Amniotic stem cell (primary cell): ENCODE measurements around the gene SLAMF9.

Experiments
- DNase-seq: peaks from one replicate; lab custom pipeline; 2025; lab: John Stamatoyannopoulos, UW

Gene SLAMF9

DNA sequence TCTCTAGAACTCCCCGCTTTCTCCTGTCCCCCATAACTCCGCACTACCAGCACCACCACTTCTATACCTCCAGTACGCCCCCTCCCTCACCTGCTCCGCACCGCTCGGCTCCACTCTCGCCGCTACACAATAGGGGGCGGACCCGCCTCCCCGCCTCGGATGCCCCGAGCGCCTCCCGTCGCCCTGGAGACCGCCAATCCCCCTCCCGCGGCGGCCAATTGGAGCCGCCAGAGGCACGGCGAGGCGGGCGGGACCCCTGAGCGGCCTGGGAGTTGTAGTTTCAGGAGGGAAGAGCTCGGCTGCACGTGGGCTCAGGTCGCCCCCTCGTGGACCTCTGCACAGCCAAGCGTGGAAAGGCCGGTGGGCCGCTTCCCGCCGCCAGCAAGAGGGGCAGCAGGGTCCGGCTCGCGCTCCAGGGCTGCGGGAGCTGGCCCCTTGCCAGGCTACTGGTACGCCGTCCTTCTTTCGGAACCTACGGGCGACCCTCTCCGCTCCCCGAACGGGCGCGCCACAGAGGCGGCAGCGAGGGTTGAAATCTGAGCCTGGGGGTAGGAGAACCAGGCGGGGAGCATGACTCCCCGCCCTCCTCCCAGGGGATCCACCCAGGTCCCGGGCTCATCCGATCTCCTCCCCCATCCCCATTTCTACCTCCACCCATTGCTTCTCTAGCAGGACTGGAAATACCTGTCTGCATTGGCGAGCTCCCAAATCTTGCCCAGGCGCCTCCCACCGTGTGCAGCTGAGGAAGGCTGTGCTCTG is 8.4 kb downstream of the SLAMF9 start, which contains the start of gene IGSF9:
Gene IGSF9 (minus strand): TSS at position 131 of the 759 bp plus-strand sequence. CDS start 2,159 bp downstream, outside the sequence.
- no peak for DNase-seq

DNA sequence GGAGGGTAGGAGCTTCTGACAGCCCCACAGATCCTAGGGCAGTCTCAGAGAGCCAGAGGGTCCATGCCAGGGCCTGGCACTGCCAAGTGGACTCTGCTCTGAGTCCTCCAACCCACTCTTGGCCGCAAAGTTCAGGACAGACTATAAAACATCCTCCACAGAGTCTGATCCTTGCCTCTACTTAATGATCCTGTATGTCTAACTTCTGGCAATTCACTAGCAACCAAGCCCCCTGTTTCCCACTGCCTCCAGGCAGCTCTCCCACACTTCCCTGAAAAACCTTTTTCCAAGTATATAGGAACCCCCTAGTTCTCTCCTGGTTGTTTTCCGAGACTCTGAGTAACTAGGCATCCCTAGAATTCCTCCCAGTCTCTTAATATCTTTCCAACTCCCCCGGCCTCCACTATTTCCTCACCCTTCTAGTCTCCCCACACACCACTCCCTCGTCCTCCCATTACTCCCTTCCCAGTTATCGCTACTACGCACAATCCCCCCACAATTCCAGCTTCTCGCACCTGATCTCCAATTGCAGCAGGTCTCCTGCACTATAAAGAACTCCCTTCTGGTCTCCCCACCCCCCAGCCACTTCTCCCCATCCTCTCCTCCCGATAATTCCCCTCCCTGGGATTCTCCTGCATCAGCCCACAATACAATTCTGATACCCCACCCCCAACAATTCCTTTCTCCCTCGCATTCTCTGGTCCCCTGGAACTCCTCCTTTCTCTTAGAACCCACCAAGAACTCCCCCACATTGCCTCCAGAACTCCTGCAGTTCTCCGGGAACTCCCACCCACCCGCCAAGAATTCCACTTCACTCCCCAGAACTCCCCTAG is 9.2 kb downstream of the SLAMF9 start:
- no peak for DNase-seq

DNA sequence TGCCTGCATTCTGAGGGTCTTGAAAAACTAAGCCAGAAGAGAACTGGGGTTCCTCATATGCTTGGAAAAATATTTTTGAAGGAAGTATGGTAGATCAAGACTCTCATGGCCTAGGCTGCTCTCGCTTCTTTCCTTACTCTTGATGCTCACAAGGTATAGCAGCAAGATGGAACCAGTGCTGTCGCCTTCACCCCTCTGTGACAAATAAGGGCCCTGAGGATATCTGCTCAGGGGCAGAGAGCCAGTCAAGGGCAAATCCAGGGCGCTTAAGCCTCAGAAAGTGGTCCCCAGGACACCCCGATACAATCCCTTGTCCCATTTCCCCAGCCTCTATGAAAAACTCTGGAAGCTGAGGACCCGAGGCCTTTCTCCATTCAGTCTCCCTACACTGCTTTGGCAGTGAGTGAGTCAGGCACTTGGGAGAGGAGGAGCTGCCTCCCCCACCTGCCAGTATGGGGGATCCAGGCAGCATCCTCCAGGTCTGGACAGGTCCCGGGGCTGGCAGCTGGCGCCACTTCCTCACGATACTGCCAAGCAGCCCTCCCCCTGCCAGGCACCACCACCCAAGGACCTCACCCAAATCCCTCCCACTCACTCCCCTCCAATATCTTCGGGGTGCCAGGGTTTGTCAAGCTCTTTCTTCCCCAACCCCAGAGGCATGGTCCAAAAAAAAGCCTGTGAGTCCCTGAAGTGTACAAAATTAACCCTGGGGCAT is 10.0 kb downstream of the SLAMF9 start:
- DNase-seq, result no peak

DNA sequence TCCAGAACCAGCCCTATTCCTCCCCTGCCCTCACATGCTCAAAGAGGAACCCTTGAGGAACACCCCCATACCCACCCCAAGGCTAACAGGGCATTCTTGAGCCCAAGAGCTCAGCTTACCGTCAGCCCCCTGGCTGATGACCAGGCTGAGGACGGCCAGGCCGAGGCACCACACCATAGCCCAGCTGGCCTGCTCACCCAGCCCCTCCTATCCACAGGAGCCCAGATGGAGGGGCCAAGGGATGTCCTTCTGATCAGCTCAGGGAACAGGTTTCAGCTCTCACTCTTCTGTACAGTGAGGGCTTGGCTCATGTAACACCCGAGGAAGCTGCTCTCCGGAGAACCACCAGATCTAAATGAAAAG is 10.8 kb downstream of the SLAMF9 start:
- no peak for DNase-seq

DNA sequence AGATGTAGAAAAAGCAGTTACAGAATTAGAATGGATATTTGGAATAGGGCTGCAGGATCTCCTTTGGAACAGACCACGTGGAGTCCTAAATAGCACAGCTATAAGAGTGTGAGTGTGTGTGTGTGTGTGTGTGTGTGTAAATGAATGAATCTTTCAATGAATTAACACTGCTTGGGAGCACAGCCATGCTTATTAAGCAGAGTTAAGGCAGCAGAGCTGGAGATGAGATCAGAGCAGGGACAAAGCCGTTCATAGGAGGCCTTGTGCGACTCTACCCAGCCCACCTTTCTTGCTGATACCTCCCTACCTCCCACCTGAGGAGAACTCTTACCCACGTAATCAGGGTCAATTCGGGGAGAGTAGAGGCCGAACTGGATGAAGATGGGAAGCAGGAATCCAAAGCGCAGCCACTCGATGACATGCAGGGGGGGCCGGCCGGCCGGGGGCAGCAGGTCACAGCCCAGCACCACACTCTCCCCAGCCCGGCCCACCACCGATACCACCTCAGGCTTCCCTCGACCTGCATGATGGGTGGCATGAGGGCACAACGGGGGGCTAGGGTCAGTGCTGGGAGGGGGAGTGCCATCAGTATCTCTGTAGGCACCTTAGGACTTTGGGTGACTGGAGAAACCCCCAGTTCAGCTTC is 11.3 kb downstream of the SLAMF9 start:
- no peak for DNase-seq

DNA sequence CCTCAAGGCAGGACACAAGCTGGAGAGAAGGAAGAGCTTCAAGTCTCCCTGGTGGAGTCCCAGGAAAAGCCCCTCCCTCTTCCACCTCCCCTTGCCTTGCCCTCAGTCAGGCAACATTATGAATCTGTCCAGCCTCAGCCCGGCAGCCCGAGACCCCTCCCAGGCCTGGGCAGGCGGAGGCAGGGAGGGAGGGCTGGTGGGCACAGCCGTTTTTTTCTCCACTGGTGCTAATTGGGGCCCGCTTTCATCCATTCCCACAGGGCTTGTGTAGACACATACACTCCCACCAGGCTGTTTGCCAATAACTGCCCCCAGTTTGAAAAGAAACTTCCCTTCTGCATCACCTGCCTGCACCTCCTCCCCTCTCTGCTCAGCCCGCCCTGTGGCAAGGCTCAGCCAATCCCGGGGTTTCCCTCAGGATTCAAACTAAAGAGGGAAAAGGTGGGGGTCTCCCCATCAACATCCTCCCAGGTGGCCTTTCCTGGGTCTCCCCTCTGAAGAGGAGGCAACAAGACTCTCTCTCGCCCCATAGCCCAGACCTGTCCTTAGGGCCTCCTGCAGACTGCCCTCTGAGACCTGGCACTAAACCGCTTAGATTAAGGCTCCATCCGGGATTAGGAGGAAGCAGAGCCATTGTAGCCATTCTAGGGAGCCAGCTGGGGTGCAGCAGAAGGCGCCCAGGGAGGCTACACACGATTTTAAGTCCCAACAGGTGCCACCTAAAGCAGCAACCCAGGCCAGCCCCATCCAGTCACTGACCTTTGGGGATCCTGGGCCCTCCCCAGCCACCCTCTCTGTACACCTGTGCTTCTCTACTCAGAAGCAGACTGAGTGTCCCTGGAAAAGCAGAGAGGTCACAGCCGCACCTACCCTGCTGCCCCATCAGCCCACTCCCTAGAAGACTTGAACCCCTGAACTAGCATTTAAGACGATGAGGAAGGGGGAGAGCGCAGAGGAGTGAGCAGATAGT is 12.2 kb downstream of the SLAMF9 start:
- no peak for DNase-seq

DNA sequence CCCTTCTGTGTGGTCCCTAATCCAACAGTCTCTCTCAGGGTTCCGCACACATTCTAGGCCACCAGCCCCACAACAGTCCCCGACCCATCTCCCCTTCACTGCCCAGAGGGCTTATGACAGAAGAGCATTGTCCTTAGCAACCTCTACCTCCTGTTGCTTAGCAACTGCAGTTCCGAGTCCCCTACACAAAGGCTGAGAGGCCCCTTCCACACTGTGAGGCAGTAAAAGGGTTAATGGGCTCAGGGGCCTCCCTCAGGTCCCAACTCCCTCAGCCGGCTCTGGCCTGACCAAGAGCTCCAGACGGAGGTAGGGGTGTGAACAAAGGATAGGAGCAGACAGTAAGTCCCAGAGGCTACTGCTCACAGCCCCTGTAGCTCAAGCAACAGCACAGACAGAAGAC is 12.9 kb downstream of the SLAMF9 start:
- DNase-seq, result no peak

DNA sequence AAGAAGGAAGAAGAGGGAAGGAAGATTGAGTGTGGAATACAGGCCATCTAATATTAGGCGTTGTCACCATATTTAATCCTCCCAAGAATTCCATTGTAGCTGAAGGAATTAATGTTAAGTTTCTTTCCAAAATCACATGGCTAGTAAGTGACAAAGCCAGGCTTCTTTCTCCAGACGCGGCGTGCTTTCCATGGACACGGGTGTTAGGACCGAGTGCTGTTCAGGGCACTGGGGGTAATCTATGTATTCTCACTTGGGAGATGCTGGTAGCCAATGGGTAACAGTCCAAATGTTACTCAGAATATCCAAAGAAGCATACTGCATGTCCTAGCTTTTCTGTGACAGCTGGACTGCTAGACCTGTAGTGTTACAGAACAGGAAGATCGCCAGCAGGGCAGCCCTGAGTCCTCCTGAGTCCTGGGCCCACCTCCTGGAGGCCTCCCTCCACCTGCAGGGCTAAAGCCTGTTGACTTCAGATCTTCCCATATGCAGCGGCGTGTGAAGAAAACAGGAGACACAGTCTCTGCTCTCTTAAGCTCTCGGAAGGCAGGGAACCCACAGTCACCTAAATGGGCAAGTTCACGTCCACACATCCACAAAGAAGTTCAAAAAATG is 13.9 kb downstream of the SLAMF9 start:
- no peak for DNase-seq

DNA sequence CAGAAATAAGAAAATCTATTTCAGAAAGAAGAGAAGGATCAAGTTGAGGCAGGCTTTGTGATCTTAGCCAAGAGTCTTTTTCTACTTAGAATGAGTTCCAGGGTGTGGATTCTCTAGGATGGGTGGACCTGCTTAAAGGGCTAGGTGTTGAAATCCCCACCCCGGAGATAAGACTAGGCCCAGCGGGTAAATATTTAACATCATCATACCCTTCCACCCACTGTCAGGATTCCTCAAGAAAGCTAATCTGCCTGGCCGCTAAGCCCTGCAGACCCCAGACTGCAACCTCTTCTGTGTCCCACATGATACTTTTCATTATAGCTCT is 14.4 kb downstream of the SLAMF9 start:
- no peak for DNase-seq

DNA sequence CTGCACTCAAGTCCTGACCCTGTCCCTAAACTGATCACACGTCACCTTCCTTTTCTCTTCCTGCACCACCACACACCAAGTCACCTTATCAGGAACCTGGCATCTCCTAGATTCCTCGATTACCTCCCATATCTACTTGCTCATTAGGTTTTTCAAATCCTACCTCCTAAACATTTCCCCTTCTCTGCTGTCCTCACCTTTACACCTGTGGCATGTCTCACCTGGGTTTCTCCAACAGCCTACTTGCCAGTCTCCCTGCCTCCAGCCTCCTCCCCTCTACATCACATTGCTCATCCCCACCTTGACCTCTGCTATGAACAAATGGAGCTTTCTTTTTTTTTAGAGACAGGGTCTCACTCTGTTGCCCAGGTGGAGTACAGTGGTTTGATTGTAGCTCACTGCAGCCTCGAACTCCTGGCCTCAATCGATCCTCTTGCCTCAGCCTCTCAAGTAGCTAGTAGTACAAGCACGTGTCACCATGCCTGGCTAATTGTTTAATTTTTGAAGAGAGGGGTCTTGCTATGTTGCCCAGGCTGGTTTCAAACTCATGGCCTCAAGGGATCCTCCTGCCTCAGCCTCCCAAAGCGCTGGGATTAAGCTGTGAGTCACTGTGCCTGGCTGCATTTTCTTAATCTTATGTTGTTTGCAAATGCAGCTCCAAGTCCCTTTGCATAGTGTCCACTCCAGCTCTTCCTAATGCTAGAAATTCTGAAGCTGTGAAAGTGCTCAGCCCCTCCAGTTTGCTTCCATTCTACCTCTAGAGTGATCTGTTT is 14.9 kb downstream of the SLAMF9 start:
- DNase-seq, result no peak

DNA sequence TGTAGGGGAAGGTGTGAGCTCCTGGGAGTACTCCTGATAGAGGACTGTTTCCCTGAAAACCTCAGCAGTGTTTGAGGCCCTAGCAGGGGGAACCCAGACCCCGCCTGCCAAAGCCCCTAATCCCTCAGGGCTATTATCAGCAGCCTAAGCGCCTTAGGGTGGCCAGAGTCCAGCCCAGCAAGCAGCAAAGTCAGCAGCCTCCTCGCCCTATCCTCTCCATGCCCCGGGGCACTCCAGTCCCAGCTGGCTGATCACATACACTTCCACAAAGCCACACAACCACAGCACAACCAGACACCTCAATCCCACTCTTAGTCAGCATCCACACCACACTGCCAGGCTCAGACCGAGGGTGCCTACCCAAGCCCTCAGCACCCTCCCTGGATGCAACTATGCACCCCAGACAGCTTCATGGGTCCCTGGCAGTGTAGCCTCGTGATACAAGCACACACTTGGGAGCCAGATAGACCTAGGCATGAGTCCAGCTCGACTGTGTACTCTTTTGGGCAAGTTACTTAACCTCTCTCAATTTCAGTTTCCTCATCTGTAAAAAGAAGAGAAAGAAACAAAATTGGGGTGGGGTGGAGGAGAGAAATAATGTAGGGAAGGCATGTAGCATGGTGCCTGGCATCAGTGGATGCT is 15.7 kb downstream of the SLAMF9 start:
- DNase-seq, result no peak

DNA sequence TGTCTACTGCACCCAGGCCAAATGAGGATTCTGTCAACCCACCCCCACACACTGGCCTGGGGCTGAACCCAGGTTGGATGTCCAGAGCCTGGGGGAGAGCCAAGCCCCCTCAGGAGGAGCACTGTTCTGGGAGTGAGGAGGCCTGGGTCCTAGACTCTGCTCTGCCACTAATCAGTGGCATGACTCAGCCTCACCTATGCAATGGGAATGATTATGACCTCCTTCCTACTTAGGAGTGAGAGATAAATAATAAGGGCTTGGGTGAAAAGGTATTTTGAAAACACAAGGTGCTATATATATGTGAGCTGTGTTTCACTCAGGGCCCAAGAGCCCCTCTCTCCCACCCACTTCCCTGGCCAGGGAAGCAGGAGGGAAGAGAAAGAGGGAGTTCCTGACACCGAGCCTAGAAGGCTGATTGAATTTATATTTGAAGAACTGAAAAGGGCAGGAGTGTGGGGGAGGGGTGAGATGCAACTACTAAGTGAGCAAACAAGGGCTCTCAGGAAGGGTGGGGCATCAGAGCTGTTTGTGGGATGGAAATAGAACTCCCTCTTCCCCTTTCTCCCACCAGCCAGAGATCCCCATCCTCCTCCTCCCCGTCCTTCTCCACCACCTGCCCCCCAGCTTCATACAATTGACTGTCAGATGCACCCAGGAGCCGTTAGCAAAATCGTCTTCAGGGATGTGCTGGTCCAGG is 16.8 kb downstream of the SLAMF9 start:
- no peak for DNase-seq

DNA sequence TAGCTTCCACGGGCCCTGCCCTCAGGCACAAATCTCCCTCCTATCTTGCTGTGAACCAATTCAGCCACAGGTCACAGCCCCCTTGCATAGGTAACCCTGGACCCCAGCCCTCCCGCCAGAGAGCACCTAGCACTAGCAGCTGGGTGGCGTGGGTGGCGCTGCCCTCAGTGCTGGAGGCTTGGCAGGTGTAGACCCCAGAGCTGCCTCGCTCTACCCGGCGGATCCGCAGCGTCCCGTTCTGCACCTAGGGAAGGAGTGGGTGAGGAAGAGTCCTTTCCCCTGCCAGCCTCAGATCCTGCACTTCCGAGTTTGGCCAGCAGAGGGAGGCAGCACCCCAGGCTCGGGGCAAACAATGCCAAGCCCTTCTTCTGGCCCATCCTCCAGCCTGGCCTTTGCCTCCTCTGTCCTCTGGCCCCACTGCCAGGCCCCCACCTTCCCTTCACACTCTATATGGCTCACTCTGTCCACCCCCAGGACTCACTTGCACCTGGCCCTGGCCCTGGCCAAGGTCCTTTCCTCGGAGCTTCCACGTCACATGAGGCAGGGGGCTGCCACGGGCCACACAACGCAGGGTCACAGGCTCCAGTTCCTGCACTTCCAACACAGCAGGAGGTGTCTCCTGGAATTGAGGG is 17.6 kb downstream of the SLAMF9 start:
- no peak for DNase-seq

DNA sequence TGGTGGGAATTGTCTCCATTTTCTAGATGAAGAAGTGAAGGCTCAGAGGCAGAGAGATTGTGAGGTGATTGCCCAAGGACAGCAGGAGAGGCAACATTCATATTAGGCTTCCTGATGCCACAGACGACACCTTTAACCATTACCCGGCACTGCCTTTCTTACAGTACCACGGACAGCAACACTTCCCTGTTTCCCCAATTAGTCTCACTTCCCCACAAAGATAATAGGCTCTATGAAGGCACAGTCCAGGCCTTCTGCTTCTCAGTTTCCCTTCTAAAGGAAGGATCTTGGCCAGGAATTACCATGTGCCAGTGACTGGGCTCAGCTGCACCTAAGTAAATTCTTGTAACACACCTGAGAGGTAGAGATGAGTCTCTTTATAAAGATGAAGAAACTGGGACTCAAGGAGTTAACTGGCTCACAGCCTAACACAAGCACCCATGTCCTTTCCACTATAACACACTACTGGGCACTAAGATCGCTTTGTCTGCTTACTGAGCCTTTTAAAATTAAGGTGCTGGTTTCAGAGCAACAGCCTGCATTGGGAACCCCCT is 18.2 kb downstream of the SLAMF9 start:
- DNase-seq, result no peak

DNA sequence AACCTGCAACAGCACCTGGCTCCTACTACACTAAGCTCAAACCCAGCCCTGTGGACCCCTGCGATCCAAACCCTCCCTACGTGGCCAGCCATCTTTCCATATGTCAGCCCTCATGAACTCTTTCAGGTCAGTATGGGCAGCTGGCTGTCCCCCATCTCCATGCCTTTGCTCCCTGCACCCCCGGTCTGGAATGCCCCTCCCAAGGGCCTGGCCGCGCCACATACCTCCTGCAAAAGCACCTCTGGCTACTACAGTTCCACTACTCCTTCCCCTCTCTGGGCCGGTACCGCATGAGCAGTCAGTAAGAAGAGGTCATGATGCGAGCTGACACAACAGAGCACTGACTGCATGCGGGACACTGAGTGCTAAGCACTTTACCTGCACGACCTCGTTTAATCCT is 18.7 kb downstream of the SLAMF9 start:
- no peak for DNase-seq

DNA sequence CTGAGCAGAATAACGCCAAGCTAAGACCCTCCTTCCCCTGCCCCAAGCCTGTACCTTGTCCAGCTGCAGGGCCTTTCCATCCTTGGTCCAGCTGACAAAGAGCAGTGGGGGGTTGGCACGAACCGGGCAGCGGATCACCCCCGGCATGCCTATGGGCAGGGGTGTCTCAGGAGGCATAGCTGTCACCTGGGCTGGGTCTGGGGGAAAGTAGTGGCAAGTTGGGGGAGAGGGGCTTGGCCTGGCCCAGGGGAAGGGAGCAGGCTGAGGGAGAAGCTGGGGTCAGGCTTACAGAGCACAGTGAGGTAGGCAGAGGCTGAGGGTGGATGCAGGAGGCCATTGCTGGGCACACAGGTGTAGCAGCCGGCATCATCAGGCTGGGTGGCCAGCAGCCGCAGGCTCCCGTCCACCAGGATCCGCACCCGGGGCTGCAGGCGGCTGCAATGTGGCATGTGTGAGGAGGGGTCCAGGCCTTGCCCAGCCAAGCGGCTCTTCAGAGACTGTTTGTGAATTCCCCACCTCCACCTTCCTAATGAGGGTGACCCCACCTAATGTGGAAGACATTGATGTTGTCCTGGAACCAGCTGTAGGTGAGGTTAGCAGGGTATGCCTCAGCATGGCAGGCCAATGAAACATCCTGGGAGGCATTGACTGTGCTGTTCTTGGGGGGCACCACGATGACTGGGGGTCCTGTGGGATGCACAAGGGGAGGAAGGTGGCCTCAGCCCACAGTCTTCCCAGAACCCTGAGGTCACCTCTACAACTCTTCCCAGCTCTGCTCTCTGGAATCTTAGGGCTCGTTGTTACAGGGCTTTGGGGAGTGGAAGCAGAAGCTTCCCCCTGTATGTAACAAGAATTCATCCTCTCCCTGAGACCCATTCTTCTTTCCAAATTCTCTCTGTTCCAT is 19.6 kb downstream of the SLAMF9 start:
- DNase-seq, result no peak

DNA sequence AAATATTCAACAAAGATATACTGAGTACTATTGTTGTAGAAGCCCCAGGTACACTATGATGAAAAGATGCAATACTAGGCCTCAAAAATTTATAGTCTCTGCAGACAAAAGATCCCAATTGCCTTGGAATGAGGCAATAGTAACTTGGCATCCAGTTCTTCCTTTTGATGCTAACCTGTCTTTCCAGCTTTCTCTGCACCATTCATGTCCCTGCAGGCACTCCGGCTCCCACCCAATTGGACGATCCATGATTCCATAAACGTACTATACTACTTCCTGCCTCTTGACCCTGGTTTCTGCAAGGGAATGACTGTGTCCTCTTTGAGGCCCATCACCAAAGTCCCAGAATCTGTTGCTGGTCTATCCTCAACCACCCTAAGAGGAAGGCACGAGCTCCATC is 20.7 kb downstream of the SLAMF9 start:
- DNase-seq, result no peak
